H1 (cell line): ENCODE results near the gene GPD1. TPM values are rescaled to one million over a fixed set of nuclear protein-coding genes. Genes with fewer than 3 reads are reported as not detected.

Experiments used
- ASH2L ChIP-seq: fragments of 200-600, 300-600 bp; sonication (generic); IDR thresholded peaks from one replicate; pipeline ENCODE4 v1.7.1; 2017; ENCODE audit warnings: low read length
- BACH1 ChIP-seq: IDR thresholded peaks from 2 replicates; pipeline ENCODE4 v1.6.1; 2012; ENCODE audit warnings: low read length, improper control_type of control experiment
- BRCA1 ChIP-seq: IDR thresholded peaks from 2 replicates; pipeline ENCODE4 v1.6.1; 2012; ENCODE audit warnings: low read depth, low read length, improper control_type of control experiment
- CEBPB ChIP-seq: IDR thresholded peaks from 2 replicates; pipeline ENCODE4 v1.6.1; 2012; ENCODE audit warnings: low read depth, low read length
- CHD1 ChIP-seq: IDR thresholded peaks from 2 replicates; pipeline ENCODE4 v1.6.1; 2012; ENCODE audit warnings: low read depth, low read length, improper control_type of control experiment
- CTCF ChIP-seq, 3 experiments: IDR thresholded peaks; 1 replicate in 2 of 3; 2 replicates in 1 of 3; pipeline versions ENCODE4 v1.5.1 to v1.6.1; 2011; ENCODE audit warnings: low read length in 3 of 3, mild to moderate bottlenecking in 3 of 3, inconsistent platforms in 2 of 3, low read depth in 1 of 3, moderate library complexity in 1 of 3; ENCODE audit not compliant: insufficient read depth in 1 of 3; ENCODE audit errors: control extremely low read depth in 1 of 3
- E2F6 ChIP-seq: IDR thresholded peaks from 2 replicates; pipeline ENCODE4 v1.6.1; 2012; ENCODE audit warnings: inconsistent platforms
- EZH2 ChIP-seq: fragments of 200-600 bp; sonication (generic); IDR thresholded peaks from 2 replicates; pipeline ENCODE4 v1.7.1; 2012; ENCODE audit warnings: low read depth, mild to moderate bottlenecking, moderate library complexity, low read length, inconsistent platforms; ENCODE audit not compliant: severe bottlenecking
- GTF2F1 ChIP-seq: IDR thresholded peaks from 2 replicates; pipeline ENCODE4 v1.6.1; 2012; ENCODE audit warnings: low read depth, low read length, improper control_type of control experiment, borderline replicate concordance
- JUND ChIP-seq: IDR thresholded peaks from 2 replicates; pipeline ENCODE4 v1.6.1; 2011; ENCODE audit warnings: mild to moderate bottlenecking, improper control_type of control experiment, low read length
- MAFK ChIP-seq: IDR thresholded peaks from 2 replicates; pipeline ENCODE4 v1.6.1; 2012; ENCODE audit warnings: low read depth, mild to moderate bottlenecking, improper control_type of control experiment, low read length
- PHF8 ChIP-seq: fragments of 200-600 bp; sonication (generic); conservative IDR thresholded peaks from 2 replicates; pipeline ENCODE4 v1.7.1; 2012; ENCODE audit warnings: low read depth, mild to moderate bottlenecking, inconsistent platforms, low read length, moderate library complexity
- POLR2A ChIP-seq, 2 experiments: IDR thresholded peaks; 1 replicate in 1 of 2; 2 replicates in 1 of 2; pipeline ENCODE4 v1.6.1; 2011; ENCODE audit warnings: low read depth in 2 of 2, low read length in 2 of 2, mild to moderate bottlenecking in 2 of 2; ENCODE audit errors: control extremely low read depth in 1 of 2
- POU5F1 ChIP-seq: IDR thresholded peaks from 2 replicates; pipeline ENCODE4 v1.6.1; 2011; ENCODE audit warnings: low read depth, mild to moderate bottlenecking, low read length, moderate library complexity
- RXRA ChIP-seq: IDR thresholded peaks from 2 replicates; pipeline ENCODE4 v1.6.1; 2011; ENCODE audit warnings: low read depth, mild to moderate bottlenecking, low read length, moderate library complexity; ENCODE audit not compliant: insufficient read depth
- SIN3A ChIP-seq, 2 experiments: IDR thresholded peaks in 1 of 2; conservative IDR thresholded peaks in 1 of 2; 2 replicates each; pipeline ENCODE4 v1.6.1; 2011 to 2012; ENCODE audit warnings: low read length in 2 of 2, improper control_type of control experiment in 1 of 2, low read depth in 1 of 2, mild to moderate bottlenecking in 1 of 2
- SIRT6 ChIP-seq: IDR thresholded peaks from one replicate; pipeline ENCODE4 v1.7.1; 2012; ENCODE audit warnings: low read length, inconsistent platforms
- SIX5 ChIP-seq: IDR thresholded peaks from 2 replicates; pipeline ENCODE4 v1.6.1; 2011; ENCODE audit warnings: mild to moderate bottlenecking, low read depth, low read length
- SP4 ChIP-seq: IDR thresholded peaks from 2 replicates; pipeline ENCODE4 v1.6.1; 2012; ENCODE audit warnings: low read length, inconsistent platforms
- TAF1 ChIP-seq: IDR thresholded peaks from 2 replicates; pipeline ENCODE4 v1.6.1; 2011; ENCODE audit warnings: mild to moderate bottlenecking, low read depth, low read length
- TAF7 ChIP-seq: optimal IDR thresholded peaks from 2 replicates; pipeline ENCODE3; 2011; ENCODE audit warnings: low read depth, mild to moderate bottlenecking, inconsistent platforms, low read length, moderate library complexity, borderline replicate concordance
- ZNF274 ChIP-seq: IDR thresholded peaks from 2 replicates; pipeline ENCODE4 v1.7.0; 2012; ENCODE audit warnings: low read length, borderline replicate concordance; ENCODE audit errors: extremely low read depth
- polyA plus RNA-seq, 7 experiments: library from polyadenylated mRNA; depleted of rRNA in 3 of 7; stranded (reverse) in 5 of 7; unstranded in 2 of 7; fragments of >200 nt in 5 of 7; fragments of 200-250 nt in 2 of 7; gene quantifications; 1 replicate in 5 of 7; 2 replicates in 1 of 7; 4 replicates in 1 of 7; pipeline versions ENCODE4 v1.2.1 to v1.2.3, GENCODE V29; 2011 to 2013; ENCODE audit warnings: missing spikeins in 2 of 7, mixed read lengths in 2 of 7
- total RNA-seq: library from RNA; stranded (reverse); fragmentation: NEBNext Ultra II Directional; extraction: Animal tissue kit (Norgen Biotek cat#: 25700); gene quantifications from 2 replicates; pipeline ENCODE4 v1.2.1, GENCODE V29; 2021

Gene GPD1
- total and polyA plus RNA-seq, 2 of the 8 experiments (the other 6 are each of a cell fraction or from before 2014, with no cell fraction given) = 0.45 to 0.74 TPM

- TF ChIP-seq ZNF274 = no peak
- TF ChIP-seq BACH1 = no peak
- peak; percentile 99 for TF ChIP-seq PHF8
- TF ChIP-seq CTCF (IDR thresholded peaks at IDR 0.05; ENCODE audit: control extremely low read depth in 1 of 3, insufficient read depth in 1 of 3, low read depth in 1 of 3, low read length in 3 of 3) = peak; percentile 71 to 82 (median 74)
- TF ChIP-seq RXRA = peak; percentile 27; the same call in 1 of the 2 replicates
- no peak for TF ChIP-seq SIX5
- no peak for TF ChIP-seq CEBPB
- TF ChIP-seq CHD1 = no peak
- TF ChIP-seq POU5F1 = no peak
- no peak for TF ChIP-seq BRCA1
- no peak; the same call in 1 of the 2 replicates for TF ChIP-seq GTF2F1
- TF ChIP-seq ASH2L = peak; percentile 64
- no peak for TF ChIP-seq SIRT6
- 0 out of 2 replicates have a peak, but pooled peaks have one; percentile 9 for TF ChIP-seq E2F6
- no peak for TF ChIP-seq MAFK
- peak; percentile 57 to 62 for TF ChIP-seq POLR2A (IDR thresholded peaks at IDR 0.05; ENCODE audit: control extremely low read depth in 1 of 2, low read depth in 2 of 2, low read length in 2 of 2)
- TF ChIP-seq SIN3A (conservative IDR thresholded peaks at IDR 0.05 in 1 of 2, IDR thresholded peaks at IDR 0.05 in 1 of 2; ENCODE audit: low read depth in 1 of 2, low read length in 2 of 2) = peak; percentile 57 to 92; a peak in 2 of 4 replicates
- no peak for TF ChIP-seq SP4
- no peak for TF ChIP-seq JUND
- TF ChIP-seq TAF7 = peak; percentile 64
- no peak for TF ChIP-seq EZH2
- TF ChIP-seq TAF1 = peak; percentile 86
Measured at GRCh38 chr12:50084775-50085614, 18.8 kb upstream of the GPD1 start, which contains the start of gene SMARCD1 (continued).
